Fibroblast of skin of back (primary cell): ENCODE results near the gene CBLC.

Source experiments
- DNase-seq: peaks from one replicate; pipeline ENCODE4 v3.0.0-alpha.2; 2013

CBLC gene

DNA sequence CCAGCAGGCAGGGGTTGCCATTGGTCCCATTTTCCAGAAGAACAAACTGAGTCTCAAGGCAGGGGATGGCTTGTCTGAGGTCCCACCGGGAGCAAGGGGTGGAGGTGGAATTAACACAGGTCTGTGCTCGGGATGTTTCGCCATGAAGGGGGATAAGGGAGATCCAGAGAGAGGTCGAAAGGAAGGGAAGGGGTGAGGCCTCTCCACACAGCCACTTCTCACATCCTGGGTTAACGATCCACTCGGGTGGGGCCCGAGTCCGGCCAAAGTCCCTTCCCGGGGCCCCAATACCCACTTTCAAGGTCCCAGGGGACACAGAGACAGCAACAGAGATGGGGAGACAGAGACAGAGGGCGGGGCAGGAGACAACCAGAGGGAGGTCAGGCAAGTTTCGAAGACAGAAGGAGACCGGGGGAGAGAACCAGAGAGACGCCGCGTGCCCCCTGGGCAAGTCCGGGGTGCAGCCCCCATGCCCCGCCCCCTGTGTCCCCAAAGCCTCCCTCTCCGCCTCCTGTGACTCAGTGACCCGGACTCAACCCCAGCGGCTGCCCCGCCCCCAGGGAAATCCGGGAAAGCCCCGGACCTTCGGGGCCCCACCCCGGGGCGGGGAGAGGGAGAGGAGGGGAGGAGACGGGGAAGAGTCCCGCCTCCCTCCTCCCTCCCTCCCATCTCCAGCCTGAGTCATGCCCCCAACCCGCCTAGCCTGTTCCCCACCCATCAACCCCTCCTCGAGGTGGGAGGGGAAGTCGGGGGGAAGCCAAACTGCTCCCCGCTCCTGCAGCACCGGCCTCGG, 30.5 kb upstream of the CBLC start:
- peak; percentile 97 for DNase-seq

DNA sequence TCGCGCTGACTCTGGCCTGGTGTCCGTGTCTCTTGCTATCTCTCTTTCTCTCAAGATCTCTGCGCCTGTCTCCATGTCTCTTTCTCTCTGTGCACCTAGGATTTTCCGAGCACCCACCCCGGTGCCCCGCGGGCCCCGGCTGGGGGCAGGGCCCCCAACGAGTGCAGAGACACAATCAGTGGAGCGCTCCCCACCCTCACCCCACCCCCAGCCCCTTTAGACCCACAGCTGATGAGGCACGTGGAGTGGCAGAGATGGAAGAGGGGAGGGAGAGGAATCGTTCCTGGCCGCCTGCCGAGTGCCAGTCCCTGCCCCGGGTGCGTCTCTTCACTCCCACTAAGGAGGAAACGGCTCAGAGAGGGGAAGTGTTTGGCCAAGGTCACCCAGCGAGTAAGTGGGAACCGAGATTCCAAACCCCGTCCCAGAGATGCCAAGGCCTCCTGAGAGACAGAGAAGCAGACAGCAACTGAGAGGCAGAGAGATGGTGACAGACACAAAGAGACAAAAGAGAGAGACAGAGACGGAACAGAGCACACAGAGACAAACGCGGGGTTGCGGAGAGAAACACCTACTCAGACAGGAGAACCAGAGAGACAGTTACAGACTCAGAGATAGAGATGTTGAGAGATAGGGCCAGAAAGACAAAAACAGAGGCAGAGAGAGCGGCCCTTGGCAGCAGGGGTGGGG, 29.8 kb upstream of the CBLC start:
- DNase-seq = peak; percentile 78

DNA sequence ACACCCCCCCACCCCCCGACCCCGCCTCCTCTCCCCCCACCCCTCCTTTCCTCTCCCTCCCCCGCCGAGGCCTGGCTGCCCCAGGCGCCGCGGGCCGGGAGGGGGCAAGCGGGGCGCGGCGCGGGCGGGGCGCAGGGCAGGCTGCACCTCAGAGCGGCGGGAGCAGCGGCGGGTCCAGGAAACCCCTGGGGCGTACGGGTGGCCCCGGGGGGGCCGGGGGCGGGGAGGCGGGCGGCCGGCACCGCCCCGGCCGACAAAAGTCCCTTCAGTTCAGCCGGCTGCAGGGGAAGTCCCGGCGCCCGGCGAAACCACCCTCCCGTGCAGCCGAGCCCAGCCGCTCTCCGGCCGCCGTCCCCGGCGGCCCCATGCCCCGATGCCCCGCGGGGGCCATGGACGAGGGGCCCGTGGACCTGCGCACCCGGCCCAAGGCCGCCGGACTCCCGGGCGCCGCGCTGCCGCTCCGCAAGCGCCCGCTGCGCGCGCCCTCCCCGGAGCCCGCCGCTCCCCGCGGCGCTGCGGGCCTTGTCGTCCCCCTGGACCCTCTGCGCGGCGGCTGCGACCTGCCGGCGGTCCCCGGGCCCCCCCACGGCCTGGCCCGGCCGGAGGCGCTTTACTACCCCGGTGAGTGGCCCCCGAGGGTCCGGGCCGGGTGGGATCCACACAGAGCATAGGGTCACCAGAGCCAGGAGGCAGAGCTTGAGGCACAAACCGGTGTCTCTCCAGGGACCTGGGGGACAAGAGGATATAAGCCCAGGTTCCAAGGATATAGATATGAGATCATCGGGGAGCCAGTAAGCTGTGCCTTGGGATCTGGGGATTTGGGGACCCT, 29.1 kb upstream of the CBLC start, which contains the start of gene BCL3:
BCL3 (plus strand) TSS at position 283 of the 829 bp plus-strand sequence; CDS start at position 366, 83 bp downstream.
- DNase-seq = peak; percentile 76

DNA sequence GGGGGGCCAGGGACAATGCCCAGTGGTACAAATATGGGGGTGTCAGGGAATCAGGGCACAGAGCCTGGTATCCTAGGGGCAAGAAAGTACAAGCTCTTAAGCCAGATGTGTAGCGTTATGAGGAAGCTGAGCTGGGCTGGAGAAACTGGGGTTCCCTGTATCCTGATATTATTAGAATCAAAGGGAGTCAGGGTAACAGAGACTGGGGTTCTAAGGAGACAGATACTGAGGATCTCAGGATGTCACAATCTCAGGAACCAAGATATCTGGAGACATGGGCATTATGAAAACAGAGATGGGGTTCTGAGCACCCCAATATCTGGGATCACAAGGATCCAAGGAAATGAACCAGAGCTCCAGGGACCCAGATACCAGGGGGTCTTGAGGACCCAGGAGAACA, 28.4 kb upstream of the CBLC start:
- no peak for DNase-seq

DNA sequence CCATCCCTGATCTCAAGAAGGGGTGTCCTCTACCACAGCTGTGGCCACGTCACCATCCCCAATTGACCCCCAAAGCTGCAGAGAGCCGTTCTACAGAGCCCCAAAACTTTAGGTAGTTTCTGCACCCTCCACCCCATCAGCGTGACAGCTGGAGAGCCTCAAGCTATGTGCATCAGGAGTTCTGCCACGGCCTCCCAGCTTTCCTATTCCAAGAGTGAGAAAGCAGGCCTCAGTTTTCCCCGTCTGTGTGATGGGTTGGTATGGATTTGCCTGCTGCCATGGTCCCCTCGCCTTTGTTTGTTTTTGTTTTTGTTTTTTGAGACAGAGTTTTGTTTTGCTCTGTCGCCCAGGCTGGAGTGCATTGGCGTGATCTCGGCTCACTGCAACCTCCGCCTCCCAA, 27.7 kb upstream of the CBLC start:
- no peak for DNase-seq

DNA sequence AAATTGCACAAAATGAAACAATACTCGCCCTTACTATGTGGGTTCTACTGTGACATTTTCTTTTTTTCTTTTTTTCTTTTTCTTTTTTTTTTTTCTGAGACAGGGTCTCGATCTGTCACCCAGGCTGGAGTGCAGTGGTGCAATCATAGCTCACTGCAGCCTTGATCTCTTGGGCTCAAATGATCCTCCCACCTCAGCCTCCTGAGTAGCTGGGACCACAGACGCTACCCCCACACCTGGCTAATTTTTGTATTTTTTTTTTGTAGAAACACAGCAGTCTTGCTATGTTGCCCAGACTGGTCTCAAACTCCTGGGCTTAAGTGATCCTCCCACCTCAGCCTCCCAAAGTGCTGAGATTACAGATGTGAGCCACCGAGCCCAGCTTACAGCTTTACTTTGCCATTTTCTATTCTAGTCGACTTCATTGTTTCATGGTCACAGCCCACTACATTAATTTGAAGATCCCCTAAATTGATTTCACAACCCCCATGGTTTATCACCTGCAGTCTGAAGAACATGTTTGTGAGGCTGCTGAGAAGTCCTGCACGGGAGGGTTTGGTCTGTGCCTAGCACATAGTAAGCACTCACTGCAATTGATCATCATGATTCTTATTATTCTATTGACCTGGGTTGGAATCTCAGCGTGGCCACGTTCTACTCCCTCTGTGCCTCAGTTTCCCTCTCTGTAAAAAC, 25.4 kb upstream of the CBLC start:
- DNase-seq = no peak

DNA sequence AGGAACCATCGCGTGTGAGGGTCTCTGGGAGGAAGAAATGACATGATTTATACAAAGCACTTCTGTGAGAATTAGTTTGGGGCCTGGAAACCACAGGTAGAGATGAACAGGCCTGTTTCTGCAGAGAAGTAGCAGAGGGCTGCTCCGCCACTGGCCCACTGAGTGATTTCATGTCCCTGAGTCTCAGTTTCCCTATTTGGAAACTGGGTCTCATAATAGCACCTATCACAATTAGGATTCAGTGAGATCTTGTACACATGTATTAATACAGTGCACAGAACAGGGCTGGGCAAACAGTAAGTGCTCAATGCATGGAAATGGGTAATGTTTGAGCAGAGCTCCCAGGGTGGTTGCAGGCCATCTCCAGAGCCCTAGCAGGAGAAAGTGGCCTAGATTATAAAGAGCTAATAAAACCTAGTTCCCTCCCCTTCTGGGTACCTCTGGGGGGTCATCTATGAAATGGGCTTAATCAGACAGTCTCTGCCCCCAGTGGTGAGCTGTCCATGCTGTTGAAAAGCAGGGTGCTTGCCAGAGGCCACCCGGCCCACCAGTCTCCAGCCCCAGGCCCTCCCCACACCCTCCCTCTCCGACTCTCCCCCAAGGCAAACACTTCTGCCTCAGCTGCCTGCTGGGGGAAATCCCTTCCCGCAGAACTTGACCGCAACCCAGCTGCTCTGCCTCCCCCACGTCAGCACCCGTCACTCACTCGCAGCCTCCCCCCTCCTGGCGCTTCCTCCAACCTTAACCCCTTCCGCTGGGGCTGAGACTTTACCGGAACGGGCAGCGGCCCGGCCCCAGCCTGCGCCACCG, 24.7 kb upstream of the CBLC start:
- DNase-seq = peak; percentile 93

DNA sequence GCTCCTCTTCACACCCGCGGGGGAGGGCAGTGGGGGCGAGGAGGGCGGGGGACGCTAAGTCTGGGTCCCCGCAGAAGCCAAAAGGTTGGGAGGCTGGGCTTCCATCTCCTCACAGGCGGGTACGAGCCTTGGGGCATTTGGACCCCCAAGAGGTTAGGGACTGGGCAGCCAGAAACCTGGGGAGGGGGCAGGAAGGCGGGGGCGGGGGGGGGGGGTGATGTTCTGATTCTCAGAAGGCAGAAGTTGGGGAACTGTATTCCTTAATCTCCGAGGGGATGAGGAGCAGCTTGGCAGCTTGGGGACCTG, 24.1 kb upstream of the CBLC start:
- DNase-seq = no peak

DNA sequence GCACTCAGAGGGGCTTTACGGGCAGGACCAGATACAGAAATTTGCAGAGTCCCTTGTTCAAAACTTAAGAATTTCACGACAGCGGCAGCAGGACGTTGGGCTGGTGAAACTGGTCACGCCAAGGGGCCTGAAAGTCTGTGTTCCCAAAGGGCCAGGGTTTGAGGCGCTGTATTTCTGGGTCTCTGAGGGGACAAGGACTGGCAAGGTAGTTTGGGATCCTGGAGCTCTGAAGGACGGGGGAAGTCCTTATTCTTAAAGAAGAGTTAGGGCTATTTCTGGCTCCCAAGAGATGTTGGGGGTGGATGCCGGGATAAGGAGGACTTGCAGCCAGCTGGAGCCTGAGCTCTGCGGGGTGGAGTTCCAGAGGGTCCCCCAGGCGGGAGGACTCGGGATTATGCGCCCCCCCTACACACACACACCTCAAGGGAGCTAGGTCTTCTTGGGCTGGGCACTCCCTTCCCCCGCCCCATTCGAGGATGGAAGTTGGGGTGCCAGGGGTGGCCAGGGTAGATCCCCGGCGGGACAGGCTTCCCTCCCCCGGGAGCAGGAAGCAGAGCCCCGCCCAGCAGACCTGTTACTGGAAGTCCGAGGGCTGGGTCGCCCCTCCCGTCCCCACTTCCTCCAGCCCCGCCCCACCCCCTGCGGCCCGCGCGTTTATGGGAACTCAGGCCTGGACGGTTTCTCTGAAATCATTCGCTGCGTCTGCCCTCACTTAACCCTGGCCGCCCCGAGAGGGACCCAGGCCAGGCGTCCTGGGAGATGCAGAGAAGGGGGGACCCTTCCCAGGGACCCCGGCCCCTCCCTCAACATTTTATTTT, 23.5 kb upstream of the CBLC start:
- DNase-seq = peak; percentile 81

DNA sequence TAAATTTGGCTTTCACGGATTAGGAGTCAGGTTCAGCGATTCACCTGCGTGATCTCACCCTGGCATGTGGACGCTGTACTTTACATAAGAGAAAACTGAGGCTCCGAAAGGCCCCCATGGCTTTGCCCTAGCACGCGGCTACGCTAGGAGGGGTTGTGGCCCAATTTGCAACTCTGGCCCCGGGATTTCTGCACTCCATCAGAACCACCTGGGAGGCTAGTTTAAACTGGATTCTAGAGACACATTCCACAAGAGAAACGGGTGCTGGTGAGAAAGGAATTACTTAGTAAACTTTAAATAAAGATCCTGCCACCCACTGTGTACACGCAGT, 23.0 kb upstream of the CBLC start:
- no peak for DNase-seq

DNA sequence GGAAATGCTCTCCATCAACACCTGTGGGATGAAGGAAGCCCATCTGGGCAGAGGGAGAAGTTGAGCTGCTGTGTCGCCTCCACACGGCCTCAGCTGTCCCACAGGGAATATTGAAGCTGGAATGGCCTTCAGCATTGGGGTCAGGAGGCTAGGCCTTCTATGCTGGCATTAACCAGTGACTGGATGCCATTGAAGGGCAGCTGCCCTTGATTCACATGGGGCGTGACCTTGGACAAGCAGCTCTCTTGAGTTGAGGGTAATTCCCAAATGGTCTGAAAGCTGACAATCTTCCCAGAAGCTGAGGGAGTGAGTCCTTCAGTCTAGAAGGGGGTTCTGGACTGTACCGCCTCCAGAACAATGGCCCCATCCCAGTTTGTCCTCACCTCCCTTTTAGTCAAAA, 22.5 kb upstream of the CBLC start:
- DNase-seq = no peak

DNA sequence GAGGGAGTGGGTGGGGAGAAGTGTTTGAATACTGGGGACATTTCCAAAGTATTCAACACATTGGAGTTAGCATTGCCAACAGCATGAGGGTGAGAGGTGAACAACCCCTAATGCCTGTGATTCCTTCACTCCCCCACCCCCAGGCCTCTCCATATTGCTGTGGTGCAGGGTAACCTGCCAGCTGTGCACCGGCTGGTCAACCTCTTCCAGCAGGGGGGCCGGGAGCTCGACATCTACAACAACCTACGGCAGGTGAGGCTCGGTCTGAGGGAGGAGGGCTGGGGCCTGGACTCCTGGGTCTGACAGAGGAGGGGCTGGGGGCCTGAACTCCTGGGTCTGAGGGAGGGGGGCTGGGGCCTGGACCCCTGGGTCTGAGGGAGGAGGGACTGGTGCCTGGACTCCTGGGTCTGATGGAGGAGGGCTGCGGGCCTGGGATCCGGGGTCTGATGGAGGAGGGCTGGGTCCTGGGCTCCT, 21.6 kb upstream of the CBLC start:
- no peak for DNase-seq

DNA sequence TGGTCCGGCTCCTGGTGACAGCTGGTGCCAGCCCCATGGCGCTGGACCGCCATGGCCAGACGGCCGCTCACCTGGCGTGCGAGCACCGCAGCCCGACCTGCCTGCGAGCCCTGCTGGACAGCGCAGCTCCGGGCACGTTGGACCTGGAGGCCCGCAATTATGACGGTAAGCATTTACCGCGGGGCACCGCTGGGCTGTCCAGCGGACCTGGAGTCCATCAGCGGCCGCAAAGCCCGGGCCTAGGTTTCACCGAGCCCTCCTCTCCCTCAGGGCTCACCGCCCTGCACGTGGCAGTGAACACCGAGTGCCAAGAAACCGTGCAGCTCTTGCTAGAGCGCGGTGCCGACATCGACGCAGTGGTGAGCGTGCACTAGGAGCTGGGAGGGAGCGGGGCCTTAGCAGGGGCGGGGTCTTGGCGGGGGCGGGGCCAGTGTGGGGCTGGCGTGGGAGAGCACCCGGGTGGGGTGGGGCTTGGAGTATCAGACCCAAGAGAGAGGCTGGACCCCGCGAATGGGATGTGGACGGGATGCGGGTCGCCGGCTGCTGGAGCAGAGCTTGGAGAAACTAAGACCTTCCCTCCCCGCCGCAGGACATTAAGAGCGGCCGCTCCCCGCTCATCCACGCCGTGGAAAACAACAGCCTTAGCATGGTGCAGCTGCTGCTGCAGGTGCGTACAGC, 20.5 kb upstream of the CBLC start:
- peak; percentile 51 for DNase-seq

DNA sequence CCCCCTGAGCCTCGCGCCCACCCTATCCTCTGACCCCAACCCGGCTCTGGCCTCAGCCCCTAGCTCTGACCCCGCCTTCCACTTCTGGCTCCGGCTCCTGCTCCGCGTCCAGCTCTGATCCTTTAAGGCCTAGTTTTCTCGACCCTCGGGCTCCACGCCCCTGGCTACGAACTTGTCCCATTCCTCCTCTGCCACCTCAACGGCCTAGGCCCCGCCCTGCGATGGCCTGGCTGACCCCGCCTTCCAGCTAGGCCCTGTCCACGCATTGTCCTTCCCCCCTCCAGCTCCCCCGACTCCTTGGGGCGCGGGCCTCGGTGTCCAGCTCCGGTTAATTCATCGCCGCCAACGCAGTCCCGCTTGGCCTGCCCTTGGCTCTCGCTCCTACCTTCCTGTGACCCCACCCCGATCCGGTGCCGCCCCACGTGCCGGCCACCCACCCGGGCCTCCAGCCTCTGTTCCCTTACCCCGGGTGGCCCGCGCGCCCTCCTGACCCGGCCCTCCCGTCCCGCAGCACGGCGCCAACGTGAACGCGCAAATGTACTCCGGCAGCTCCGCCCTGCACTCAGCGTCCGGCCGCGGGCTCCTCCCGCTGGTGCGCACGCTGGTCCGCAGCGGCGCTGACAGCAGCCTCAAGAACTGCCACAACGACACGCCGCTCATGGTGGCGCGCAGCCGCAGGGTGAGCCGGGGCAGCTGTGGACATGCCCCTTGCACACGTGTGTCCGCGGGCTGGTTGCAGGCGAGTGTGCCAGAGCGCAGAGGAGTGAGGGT, 19.8 kb upstream of the CBLC start:
- DNase-seq = peak; percentile 57

DNA sequence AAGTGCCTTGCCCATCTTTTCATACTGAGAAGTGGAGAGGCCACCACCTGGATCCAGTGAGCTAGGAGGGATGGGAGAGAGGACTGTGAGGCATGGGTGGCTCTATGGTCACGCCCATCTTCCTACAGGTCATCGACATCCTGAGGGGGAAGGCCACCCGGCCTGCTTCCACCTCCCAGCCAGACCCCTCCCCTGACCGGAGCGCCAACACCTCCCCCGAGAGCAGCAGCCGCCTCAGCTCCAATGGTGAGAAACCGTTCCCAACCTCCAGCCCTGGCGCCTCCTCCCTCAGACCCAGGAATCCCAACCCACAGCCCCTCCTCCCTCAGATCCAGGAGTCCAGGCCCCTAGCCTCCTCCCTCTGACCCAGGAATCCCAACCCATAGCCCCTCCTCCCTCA, 19.1 kb upstream of the CBLC start:
- DNase-seq = no peak

DNA sequence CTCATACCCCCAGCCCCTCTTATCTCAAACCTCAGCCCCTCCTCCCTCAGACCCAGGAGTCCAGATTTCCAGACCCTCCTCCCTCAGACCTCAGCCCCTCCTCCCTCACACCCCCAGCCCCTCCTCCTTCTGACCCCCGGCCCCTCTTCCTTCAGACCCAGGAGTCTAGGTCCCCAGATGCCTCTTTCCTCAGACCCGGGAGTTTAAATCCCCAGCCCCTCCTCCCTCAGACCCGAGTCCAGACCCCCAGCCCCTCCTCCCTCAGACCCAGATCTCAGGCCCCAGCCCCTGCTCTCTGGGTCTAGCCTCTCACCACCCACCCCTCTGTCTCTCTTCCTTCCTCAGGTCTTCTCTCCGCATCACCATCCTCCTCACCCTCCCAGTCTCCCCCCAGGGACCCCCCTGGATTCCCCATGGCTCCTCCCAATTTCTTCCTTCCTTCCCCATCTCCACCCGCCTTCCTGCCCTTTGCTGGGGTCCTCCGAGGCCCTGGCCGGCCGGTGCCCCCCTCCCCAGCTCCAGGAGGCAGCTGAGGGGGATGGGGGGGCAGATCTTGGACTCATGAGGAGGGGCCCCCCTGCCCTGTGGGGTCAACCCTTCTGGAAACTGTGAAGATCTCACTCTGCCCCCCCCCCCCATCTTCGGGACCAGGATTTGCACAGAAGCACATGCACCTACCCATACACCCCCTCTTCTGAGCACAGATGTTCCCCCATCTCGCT, 18.4 kb upstream of the CBLC start:
- no peak for DNase-seq

DNA sequence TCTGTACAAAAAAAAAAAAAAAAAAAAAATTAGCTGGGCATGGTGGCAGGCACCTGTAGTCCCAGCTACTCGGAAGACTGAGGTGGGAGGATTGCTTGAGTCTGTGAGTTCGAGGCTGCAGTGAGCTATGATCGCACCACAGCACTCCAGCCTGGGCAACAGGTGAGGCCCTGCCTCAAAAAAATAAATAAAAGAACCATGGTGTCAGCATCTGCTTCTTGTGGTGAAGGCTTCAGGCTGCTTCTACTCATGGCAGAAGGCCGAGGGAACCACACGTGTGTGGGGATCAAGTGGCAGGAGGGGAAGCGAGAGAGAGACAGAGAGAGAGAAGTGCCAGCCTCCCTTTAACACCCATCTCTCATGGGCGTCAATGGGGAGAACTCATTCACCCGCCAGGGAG, 15.7 kb upstream of the CBLC start:
- DNase-seq = no peak

DNA sequence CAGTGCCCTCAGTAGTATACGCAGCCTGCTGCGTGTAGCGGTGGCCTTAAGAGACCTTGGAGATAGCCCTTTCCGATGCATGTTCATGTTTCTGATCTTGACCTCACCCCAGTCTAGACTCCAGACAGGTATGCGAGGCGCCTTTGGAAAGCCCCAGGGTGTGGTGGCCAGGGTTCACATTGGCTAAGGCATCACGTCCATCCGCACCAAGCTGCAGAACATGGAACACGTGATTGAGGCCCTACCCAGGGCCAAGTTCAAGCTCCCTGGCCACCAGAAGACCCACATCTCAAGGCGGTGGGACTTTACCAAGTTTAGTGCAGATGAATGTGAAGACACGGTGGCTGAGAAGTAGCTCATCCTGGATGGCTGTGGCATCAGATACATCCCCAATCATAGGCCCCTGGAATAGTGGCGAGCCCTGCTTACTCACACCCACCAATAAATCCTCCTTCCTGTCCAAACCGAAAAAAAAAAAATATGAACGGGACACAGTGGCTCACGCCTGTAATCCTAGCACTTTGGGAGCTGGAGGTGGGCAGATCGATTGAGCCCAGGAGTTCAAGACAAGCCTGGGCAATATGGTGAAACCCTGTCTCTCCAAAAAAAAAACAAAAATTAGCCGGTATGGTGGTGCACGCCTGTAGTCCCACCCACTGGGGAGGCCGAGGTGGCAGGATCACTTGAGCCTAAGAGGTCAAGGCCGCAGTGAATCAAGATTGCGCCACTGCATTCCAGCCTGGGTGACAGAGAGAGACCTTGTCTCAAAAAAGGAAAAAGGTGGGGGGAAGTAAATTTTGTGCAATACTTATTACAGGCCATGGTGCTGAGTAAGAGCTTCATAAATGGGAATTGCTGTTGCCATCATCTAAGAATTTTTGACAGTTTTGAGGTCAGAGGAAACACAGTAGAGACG, 12.4 kb upstream of the CBLC start:
- no peak for DNase-seq
